Measurements from ENCODE around the gene UGT2B15. TPM values are rescaled to one million over a fixed set of nuclear protein-coding genes. Genes with fewer than 3 reads are reported as not detected.
"Not testable (repeated sequence)": the region's sequence is repeated elsewhere in the genome, so short reads cannot be mapped to it uniquely, and the experiment has no call there.

The UGT2B15 gene
- total RNA-seq, 1 donor from 2014 or later: not detected

DNA sequence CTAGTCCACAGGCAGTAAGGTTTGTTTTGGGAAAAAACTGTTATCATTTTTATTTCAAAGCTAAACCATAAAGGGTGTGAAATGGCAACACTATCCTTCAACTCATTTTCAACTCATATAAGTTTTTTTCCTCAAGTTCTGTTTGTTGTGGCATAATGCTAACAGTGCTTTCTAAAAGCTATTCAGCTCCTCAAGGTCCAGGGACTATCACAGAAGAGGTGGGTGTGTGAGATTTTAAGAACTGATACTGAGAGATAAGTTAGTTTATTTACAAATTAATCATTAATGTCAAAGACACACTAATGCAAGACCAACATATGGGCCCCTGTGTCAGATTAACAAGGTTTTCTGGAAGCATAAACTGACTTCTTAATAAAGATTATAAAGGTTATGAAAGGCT lies 11.8 kb downstream of the UGT2B15 start:
- ATAC-seq (ENCODE audit: poor library complexity) (no peak), DNase-seq (no peak)
- intact Hi-C loops (cut with DNase I): no loop called here

DNA sequence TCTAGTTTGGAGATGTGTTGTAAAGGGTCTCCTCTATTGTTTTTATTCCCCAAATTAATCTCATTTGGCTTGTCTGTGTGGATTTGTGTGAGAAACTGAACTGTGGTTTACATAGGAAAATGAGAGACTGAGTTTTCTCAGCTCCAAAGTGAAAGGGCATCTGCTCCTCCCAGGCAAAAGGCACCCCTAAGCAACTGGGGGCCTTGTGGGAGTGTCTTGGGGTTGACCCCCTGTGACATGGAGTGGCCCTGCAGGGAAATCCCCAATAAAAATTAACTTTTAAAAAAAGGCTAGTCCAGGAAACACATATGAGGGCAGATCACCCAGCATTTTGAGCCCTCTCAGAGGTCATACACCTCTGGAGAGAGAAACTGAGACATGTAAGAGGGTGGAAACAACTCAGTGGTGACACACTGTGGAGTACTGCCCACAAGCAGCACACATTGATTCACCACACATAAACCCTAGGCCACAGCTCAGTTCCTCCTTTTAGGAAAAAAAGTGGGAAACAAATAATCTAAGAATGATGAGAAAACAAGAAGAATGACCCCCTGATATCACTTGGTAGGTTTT lies 13.3 kb downstream of the UGT2B15 start:
- DNase-seq; ATAC-seq (ENCODE audit: poor library complexity); intact Hi-C loops (cut with DNase I): not testable (repeated sequence)

DNA sequence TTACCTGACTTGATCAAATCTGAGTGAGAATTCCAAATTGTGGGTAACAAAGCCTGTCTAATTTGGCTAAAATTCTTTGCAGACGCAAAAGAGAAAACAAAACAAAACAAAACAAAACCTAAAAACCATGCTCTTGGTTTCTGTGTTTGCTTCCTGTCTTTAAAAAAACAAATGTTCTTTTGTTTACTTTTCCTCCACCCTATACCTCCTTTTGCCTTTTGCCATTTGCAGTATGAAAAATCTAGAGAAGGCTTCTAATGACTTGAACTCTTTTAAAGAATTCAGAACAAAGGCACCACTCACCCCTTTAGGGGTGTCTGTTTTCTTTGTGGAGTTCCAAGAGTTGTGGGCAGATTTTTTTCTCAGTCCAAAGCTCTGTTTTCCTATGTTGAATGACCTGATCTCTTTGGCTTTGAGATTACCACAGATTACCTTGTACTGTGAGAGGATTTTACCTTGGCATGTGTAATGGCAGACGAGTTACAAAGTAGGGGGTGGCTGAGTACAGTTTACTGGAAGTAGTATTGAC lies 13.9 kb downstream of the UGT2B15 start:
- intact Hi-C loops (cut with DNase I); ATAC-seq (ENCODE audit: poor library complexity); DNase-seq: not testable (repeated sequence)

DNA sequence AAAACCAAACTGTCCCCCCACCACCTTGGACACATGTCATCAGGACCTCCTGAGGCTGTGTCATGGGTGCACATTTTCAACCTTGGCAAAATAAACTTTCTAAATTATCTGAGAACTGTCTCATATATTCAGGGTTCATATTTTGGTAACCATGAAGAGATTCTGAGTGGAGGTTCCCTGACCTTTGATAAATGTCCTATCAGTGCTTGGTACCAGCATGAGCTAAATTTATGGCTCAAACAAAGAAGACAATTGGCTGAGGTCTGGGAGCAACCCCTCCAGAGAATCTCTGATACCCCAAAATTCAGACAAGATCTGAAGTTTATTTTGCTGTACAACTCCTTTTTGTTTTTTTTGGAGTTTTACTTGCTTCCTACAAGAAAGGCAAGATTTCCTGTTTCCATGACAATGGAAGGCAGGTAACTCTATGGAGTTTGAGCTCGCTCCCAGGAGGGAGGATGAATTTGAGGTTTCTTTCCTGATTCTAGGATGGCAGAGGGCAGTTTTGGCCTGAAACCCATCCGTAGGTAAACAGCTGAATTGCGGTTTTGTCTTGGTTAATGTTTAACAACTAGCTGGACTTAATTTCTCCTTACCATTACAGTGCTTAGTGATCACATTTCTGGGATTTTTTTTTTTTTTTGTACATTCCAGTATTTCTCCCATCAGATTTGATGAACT lies 14.5 kb downstream of the UGT2B15 start:
- intact Hi-C loops (cut with DNase I): no loop called here
- DNase-seq: no peak
- no peak for ATAC-seq (ENCODE audit: poor library complexity)

DNA sequence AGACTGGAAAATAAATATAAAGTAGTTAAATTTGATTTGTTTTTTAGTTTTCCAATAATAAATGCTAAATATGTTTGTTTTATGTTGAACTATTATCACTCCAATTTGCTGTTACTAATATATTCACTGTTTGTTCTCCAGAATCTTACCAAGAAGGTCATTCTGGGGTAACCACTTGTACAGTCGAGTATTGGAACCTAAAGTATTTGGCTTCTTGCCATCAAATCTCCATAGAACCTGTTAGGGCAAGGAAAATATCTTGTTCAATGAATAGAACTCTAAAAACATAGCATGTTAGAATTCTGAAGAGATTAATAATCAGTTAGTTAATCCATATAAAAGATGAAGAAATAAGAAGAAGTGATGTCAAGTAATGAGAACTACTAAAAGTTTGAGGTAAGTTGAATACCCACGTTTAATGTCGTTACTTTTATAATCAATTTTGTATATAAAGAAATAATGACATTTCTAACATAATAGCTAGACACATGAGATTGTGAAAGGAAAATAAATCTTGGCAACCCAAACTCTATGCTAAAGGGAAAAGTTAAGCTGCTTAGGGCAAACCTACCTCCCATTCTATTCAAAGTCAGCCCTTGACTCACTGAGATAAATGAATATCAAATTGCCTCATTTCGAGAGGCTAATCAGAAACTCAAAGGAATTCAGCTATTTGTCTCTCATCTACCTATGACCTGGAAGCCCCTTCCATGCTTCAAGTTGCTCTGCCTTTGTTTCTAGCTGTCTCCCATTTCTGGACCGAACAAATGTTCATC lies 15.3 kb downstream of the UGT2B15 start:
- intact Hi-C loops (cut with DNase I): no loop called here
- ATAC-seq (ENCODE audit: poor library complexity): no peak

DNA sequence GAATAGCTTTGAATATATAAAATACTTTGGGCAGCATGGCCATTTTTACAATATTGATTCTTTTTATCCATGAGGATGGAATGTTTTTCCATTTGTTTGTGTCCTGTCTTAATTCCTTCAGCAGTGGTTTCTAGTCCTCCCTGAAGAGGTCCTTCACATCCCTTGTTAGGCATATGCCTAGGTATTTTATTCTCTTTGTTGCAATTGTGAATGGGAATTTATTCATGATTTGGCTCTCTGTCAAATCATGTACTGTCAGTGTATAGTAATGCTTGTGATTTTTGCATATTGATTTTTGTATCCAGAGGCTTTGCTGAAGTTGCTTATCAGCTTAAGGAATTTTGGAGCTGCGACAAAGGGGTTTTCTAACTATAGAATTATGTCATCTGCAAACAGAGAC lies 18.5 kb downstream of the UGT2B15 start:
- DNase-seq: no peak
- no peak for ATAC-seq (ENCODE audit: poor library complexity)

More for the DNA sequence above, 15.3 kb downstream of the UGT2B15 start:
- DNase-seq: no peak

DNA sequence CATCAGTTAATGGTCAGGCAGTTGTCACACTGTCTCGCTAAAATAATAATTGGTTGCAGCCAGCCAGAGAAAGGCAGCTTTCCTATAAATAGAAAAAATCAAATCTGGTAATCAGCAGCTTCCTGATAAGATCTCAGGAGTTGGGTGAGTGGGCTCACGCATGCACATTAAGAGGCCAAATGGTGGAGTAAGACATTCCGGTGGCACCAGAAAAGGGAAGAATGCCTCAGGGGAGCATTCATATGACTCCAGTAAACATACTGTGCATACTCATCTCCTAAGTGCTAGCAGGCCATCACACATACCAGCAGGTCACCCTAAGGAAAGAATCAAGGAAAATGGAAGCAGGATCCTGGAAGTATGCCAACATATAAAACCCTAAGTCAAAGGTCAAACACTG lies 40.1 kb downstream of the UGT2B15 start:
- DNase-seq (no peak), ATAC-seq (ENCODE audit: poor library complexity) (no peak)
- intact Hi-C loops (cut with DNase I): no loop called here

More for the DNA sequence above, 18.5 kb downstream of the UGT2B15 start:
- intact Hi-C loops (cut with DNase I): no loop called here

DNA sequence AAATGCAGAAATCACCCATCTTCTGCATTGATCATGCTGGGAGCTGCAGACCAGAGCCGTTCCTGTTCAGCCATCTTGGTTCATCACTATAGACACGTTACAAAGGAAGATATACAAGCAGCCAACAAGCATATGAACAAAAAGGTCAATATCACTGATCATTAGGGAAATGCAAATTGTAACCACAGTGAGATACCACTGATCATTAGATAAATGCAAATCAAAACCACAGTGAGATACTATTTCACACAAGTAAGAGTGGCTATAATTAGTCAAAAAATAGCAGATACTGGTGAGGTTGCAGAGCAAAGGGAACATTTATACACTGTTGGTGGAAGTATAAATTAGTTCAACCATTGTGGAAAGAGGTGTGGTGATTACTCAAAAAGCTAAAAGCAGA lies 47.7 kb downstream of the UGT2B15 start:
- DNase-seq; ATAC-seq (ENCODE audit: poor library complexity); intact Hi-C loops (cut with DNase I): not testable (repeated sequence)

DNA sequence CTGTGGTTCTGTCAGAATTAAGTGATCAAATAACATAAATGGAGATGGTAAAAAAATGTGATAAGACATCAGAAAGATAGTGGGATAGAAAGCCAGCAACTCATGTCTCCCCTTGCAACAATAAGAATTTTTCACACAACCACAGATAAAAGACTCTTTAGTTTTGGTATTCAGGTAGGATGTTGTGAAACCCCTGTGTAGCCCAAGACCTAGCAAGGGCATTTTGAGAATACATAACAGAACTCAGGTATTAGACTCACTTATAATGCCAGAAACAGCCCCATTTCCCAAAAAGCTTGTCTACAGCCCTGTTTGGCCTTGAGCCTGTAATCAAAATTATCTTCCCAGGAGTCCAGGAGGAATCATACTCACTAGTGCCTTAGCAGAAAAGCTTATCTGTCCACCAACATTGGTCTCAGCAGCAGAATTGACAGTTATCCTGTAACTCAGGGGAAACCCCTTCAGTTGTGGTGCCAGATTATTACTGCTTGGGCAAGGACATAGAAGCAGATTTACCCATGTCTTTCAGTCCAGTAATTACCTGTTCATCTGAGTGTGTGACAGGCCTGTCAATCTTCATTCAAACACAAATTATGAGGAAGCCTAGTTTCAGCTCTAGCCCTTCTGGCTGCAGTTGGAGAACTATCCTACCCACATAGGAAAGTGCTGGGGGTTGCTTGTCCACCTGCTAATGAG lies 53.3 kb downstream of the UGT2B15 start:
- ATAC-seq (ENCODE audit: poor library complexity) (no peak), DNase-seq (no peak)
- intact Hi-C loops (cut with DNase I): no loop called here

DNA sequence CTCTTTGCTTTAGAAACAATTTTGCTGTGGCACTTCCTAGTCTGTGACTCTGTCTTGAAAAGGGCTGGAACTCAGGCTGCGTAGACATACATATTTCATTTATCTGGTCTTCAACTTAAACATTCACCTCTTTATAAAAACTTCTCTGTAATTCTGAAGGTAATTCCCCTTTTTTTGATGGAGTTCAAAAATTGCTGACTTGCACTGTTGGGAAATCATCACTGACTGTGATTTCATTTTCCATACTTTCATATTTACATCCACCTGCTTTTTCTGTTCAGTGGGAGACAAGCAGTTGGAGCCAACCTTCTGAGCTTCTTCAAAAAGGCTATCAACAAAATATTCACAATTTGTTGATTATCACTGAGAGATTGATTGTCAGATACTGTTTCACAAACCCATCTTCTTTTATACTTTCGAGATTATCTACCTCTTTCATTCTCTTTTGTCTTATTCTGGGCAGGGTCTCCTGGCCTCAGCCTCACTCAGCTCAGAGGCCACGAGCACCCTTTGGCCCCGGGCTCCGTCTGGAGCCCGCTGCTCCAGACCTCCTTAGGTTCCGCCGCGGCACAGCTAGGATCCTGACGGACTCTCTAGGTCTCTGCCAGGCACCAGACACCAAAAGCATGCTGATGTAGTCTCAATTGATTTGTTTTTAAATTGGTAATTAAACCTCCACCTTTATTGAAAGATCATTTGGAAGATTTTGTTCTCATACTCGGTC lies 54.6 kb downstream of the UGT2B15 start:
- DNase-seq (no peak), ATAC-seq (ENCODE audit: poor library complexity) (no peak)
- intact Hi-C loops (cut with DNase I): no loop called here

DNA sequence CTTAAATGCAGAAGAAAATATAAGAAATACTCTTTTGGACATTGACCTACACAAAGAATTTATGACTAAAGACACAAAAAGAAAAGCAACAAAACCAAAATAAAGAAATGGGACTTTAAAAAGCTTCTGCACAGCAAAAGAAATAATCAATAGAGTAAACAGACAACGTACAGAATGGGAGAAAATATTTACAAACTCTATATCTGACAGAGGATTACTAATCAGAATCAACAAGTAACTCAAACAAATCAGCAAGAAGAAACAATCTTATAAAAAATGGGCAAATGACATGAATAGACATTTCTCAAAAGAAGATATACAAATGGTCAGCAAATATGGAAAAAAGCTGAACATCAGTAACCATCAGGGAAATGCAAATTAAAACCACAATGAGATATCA lies 56.7 kb downstream of the UGT2B15 start:
- intact Hi-C loops (cut with DNase I): no loop called here
- ATAC-seq (ENCODE audit: poor library complexity): no peak
- DNase-seq: no peak

DNA sequence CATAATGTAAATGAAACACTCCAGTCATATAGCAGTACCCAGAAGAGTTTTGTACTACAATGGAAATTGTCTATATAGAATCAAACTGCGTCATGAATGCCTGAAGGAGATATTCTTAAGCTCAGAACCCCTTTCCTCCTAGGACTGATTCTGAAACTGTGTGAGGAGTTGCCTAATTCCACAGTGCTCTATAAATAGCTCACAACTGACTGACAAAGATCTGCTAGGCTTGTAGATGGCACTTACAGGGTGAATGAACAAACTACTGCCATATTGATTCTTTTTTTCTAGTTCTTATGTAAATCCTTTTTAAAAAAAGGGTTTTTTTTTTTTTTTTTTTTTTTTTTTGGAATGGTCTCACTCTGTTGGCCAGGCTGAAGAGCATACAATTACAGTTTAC lies 64.2 kb downstream of the UGT2B15 start:
- intact Hi-C loops (cut with DNase I): no loop called here
- no peak for DNase-seq
- peak; percentile 52 for ATAC-seq (ENCODE audit: poor library complexity)

DNA sequence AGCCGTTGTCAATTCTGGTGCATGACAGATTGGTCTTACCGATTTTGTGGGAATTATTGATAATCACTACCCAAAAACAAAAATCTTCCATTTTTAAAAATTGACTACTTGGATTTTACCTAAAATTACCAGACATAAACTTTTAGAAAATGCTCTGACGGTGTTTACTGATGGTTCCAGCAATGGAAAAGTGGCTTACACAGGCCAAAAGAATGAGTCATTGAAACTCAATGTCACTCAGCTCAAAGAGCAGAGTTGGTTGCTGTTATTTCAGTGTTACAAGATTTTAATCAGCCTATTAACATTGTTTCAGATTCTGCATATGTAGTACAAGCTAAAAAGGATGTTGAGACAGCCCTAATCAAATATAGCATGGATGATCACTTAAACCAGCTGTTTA lies 71.3 kb downstream of the UGT2B15 start:
- intact Hi-C loops (cut with DNase I): no loop called here
- DNase-seq (no peak), ATAC-seq (ENCODE audit: poor library complexity) (no peak)

DNA sequence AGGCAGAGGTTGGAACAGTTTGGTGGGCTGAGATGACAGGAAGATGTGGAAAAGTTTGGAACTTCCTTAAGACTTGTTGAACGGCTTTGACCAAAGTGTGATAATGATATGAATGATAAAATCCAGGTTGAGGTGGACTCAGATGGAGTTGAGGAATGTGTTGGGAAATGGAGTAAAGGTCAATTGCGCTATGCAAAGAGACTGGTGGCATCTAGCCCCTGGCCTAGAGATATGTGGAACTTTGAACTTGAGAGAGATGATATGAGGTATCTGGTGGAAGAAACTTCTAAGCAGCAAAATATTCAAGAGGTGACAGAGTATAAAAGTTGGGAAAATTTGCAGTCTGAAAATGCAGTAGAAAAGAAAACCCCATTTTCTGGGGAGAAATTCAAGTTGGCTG lies 73.0 kb downstream of the UGT2B15 start:
- no peak for ATAC-seq (ENCODE audit: poor library complexity)

More for the DNA sequence above, 73.0 kb downstream of the UGT2B15 start:
- no peak for DNase-seq
- intact Hi-C loops (cut with DNase I): no loop called here

Other genes starting within 250 kb of the UGT2B15 start
- not detected for gene TMPRSS11E, start 223.2 kb downstream of the UGT2B15 start, total RNA-seq
- gene UGT2B17, start 94.3 kb downstream of the UGT2B15 start, total RNA-seq: not detected
- not detected for gene UGT2B10, start 145.3 kb upstream of the UGT2B15 start, total RNA-seq

Data from Right ventricle myocardium superior (tissue), 1 donor.